Activated naive CD4-positive, alpha-beta T cell treated with anti-CD3 and anti-CD28 coated beads, Interleukin-2, amount 50 U/mL, for 24 hours (primary cell): ENCODE measurements around the gene TGFBRAP1.
"Not testable (repeated sequence)": the region's sequence is repeated elsewhere in the genome, so short reads cannot be mapped to it uniquely, and the experiment has no call there.

Experiments used
- H3K27ac Mint-ChIP-seq: one replicate; pipeline ENCODE4 v1.8.0; 2021; ENCODE audit warnings: mild to moderate bottlenecking, mixed read lengths
- H3K27me3 Mint-ChIP-seq: one replicate; pipeline ENCODE4 v1.8.0; 2021; ENCODE audit warnings: mixed read lengths
- H3K36me3 Mint-ChIP-seq: one replicate; pipeline ENCODE4 v1.8.0; 2021; ENCODE audit warnings: mixed read lengths
- H3K4me1 Mint-ChIP-seq: one replicate; pipeline ENCODE4 v1.8.0; 2021; ENCODE audit warnings: mixed read lengths
- H3K4me3 Mint-ChIP-seq: one replicate; pipeline ENCODE4 v1.8.0; 2021; ENCODE audit warnings: mild to moderate bottlenecking, mixed read lengths
- H3K9me3 Mint-ChIP-seq: one replicate; pipeline ENCODE4 v1.8.0; 2021; ENCODE audit warnings: mixed read lengths

Gene TGFBRAP1

DNA sequence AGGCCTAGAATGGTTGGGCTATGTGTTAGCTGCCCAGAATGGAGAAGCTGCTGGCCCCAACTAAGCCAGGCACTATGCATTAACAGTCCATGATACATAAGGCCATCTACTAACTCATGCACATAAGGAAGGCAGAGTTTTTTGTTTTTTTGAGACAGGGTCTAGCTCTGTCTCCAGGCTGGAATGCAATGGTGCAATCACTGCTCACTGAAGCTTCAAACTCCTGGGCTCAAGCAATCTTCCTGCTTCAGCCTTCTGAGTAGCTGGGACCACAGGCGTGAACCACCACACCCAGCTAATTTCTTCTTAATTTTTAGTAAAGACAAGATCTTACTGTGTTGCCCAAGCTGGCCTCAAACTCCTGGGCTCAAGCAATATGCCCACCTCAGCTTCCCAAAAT, 50.4 kb downstream of the TGFBRAP1 start:
- H3K4me1 Mint-ChIP-seq: no peaks in the 10 kb centered on the region
- no peaks in the 10 kb centered on the region for H3K9me3 Mint-ChIP-seq
- H3K27ac Mint-ChIP-seq: no peak overlapping the region
- H3K27me3 Mint-ChIP-seq: no peaks in the 10 kb centered on the region
- peaks cover 2% of the 10 kb centered on the region for H3K36me3 Mint-ChIP-seq
- H3K4me3 Mint-ChIP-seq: no peak overlapping the region

DNA sequence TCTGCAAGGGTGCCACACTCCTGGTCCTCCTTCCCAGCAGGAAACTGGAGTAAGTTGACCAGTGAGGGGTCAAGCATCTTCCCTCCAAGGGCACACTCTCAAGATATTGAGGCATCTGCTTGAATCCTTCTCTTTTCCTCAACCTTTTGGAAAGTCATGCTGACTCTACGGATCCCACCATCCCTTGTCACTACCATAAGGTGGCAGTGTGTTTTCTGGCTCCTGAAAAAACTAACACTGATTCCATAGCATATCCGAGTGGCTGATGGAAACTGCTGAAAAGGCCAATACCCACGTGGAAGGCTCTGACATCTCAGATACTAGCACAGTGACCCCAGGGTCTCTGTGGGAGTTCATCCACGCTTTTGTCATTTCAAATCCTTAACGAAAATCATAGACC, 50.9 kb downstream of the TGFBRAP1 start:
- Mint-ChIP-seq H3K36me3 (peaks cover 2% of the 10 kb centered on the region), H3K27me3 (no peaks in the 10 kb centered on the region), H3K9me3 (no peaks in the 10 kb centered on the region), H3K4me3 (no peak overlapping the region), H3K4me1 (no peaks in the 10 kb centered on the region), H3K27ac (no peak overlapping the region)

DNA sequence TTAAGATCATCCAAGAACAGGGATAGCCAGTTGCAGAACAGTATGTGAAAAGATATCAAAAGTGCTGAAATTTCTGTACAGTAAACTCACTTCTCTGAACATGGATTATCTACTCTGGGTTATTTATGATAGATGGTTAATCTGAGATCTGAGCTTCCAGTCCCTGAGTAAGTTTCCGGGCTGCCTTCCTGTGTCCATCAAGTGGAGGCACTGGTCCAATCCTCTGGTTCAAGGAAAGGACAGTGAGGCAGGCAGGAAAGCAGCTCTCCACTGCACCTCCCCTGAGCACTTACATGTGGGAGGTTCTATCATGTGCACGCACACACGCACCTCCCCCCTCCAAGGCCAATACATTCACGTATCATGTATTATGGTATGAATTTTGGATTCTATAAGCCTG, 55.5 kb downstream of the TGFBRAP1 start:
- Mint-ChIP-seq H3K27ac (no peak overlapping the region), H3K4me3 (no peak overlapping the region), H3K9me3 (no peaks in the 10 kb centered on the region), H3K4me1 (no peaks in the 10 kb centered on the region), H3K36me3 (peaks cover 13% of the 10 kb centered on the region), H3K27me3 (no peaks in the 10 kb centered on the region)

DNA sequence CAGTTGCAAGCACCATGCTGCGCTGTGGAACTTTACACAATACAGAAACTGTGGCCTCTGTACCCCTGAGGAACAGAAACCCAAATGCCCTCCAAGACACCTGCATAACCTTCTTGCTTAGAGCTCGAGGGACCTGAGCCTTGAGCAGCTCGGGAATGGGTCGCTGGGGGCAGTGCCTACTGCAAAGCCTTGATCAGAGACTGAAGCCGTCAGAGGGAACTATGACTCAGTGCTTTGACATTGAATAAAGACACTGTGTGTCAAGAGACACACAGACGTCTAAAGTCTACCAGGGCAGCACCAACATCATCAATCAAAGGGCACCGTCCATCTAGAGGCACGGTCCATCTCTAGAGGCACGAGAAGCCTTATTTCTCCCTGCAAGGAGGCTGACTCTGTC, 57.4 kb downstream of the TGFBRAP1 start:
- Mint-ChIP-seq H3K9me3 (no peaks in the 10 kb centered on the region), H3K4me3 (no peak overlapping the region), H3K4me1 (no peaks in the 10 kb centered on the region), H3K27ac (no peak overlapping the region), H3K27me3 (no peaks in the 10 kb centered on the region), H3K36me3 (peaks cover 17% of the 10 kb centered on the region)

DNA sequence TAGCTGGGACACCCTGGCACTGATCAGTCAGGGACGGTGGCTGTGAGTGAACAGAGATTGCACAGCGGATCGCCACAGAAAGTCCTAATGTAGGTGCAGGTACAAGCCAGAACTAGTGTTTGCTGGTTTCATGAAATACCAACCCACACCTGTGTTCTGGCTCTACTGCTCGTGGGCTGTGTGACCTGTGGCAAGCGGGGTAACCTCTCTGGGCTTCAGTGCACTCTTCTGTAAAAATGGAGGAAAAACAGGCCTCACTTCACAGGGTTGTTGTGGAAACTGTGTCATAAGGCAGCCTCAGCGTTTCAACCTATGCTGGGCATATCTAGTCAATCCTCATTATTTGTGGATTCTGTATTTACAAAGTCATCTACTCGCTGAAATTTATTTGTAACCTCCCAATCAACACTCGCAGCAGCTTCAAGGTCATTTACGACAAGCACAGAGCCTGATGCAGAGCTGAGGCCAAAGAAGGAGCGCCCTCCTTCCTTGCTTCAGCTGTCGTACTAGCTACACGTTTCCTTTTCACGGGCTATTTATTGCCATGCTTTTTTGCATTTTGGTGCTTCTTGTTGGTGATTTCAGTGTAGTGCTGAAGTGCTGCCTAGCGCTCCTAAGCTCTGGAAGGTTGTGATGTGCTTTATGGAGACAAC, 58.0 kb downstream of the TGFBRAP1 start:
- no peaks in the 10 kb centered on the region for H3K4me1 Mint-ChIP-seq
- H3K27me3 Mint-ChIP-seq: no peaks in the 10 kb centered on the region
- no peak overlapping the region for H3K27ac Mint-ChIP-seq
- H3K4me3 Mint-ChIP-seq: no peak overlapping the region
- H3K9me3 Mint-ChIP-seq: no peaks in the 10 kb centered on the region
- H3K36me3 Mint-ChIP-seq: peaks cover 15% of the 10 kb centered on the region

DNA sequence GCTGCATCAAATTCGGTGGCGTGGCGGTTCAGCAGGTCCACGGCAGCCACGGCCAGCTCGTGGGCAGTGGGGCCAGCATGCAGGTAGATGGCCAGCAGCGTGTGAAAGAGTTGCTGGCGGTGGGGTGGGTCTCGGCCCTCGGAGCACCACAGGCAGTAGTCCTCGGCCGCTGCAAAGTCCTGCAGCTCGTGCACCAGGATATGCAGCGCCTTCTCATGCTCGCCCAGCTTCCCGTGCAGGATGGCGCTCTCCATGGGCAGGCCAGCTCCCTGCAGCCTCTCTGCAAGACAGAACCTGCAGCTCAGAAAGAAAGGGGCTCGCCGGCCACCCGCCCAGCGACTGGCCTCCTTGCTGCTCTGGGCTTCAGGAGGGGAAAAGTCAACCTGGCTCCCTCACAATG, 60.1 kb downstream of the TGFBRAP1 start:
- Mint-ChIP-seq H3K4me3 (no peak overlapping the region), H3K27me3 (no peaks in the 10 kb centered on the region), H3K36me3 (peaks cover 19% of the 10 kb centered on the region), H3K4me1 (no peaks in the 10 kb centered on the region), H3K9me3 (no peaks in the 10 kb centered on the region), H3K27ac (no peak overlapping the region)

DNA sequence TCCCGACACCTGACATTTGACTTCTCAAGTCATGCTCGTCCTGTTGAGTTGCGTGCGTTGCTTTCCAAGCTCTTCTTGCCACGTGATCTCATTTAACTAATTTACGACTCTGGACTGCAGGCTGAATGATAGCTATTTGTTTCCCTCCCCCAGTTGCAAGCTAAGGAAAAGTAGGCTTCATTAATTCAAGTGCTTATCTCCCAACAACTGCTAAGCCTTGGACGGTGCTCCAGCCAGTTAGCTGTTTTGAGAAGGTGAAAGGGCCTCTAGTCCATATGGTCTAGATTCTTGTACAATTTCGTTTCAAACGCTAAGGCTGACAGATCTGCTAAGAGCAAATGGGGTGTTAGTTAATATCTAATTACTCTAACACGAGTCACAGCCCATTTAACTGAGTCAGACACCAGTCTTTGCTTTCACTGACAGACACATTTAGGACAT, 66.9 kb downstream of the TGFBRAP1 start:
- no peaks in the 10 kb centered on the region for H3K9me3 Mint-ChIP-seq
- no peak overlapping the region for H3K4me3 Mint-ChIP-seq
- H3K27me3 Mint-ChIP-seq: no peaks in the 10 kb centered on the region
- no peak overlapping the region for H3K27ac Mint-ChIP-seq
- H3K36me3 Mint-ChIP-seq: peaks cover 4% of the 10 kb centered on the region
- H3K4me1 Mint-ChIP-seq: no peaks in the 10 kb centered on the region

DNA sequence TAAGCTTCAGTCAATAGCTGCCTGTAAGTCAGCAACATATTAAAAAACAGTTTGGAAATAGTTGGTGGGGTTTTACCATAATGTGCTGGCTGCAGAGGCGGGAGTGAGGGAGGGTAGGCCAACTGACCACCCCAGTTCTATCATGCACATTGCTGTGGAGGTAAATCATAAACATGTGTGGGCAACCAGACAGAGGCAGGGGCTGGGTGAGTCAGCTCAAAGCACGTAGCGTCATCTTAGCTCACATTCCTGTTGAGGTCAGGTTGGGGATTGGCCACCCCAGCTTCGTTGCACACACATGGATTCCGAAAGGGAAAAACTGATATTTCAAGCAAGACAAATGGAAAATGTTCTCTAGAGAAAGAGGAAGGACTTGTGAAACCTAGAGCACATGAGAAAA, 68.5 kb downstream of the TGFBRAP1 start:
- H3K4me1 Mint-ChIP-seq: no peaks in the 10 kb centered on the region
- H3K27me3 Mint-ChIP-seq: no peaks in the 10 kb centered on the region
- H3K9me3 Mint-ChIP-seq: no peaks in the 10 kb centered on the region
- no peak overlapping the region for H3K4me3 Mint-ChIP-seq
- peak overlapping the region; percentile 66 for H3K27ac Mint-ChIP-seq
- peaks cover under 1% of the 10 kb centered on the region for H3K36me3 Mint-ChIP-seq

DNA sequence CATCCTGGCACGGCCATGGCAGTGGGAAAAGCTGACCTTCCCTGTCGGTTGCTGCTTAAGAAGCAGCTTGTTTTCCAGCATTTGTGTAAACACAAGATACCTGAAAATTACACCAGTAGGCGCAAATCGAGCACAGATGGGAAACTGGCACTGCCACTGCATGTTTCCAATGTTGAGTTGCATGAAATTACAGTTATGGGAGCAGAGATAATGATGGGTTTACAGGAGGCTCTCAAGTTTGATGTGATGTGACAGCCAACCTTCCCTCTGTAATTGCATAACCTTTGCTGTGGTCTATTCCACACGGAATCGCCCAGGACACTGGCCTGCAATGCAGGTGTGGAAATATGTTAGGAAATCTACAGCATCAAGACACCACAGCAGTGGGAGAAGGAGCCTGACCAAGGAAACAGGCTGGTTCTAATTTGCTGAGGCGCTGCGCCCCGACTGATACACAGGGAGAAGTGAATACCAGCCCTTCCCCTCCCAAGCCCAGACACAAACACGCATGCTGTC, 70.6 kb downstream of the TGFBRAP1 start:
- Mint-ChIP-seq H3K36me3 (no peaks in the 10 kb centered on the region), H3K27ac (no peak overlapping the region), H3K4me1 (no peaks in the 10 kb centered on the region), H3K9me3 (no peaks in the 10 kb centered on the region), H3K4me3 (no peak overlapping the region), H3K27me3 (no peaks in the 10 kb centered on the region)

DNA sequence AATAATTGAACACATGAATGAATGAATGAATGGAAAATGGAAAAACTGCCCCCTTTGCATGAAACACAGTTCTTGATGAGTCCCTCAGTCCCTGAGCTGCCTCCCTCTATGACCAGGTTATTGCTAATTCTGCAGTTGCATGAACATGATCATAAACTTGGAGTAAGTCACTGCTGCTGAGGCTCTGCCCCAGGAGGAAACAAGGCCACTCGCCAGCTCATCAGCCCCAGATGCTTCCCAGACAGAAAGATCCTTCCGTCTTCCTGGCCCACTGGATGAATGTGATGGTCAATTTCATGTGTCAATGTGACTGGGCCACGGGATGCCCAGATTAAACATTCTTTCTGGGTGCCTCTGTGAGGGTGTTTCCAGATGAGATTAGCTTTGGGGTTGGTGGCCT, 71.6 kb downstream of the TGFBRAP1 start:
- no peaks in the 10 kb centered on the region for H3K9me3 Mint-ChIP-seq
- H3K36me3 Mint-ChIP-seq: no peaks in the 10 kb centered on the region
- H3K4me1 Mint-ChIP-seq: no peaks in the 10 kb centered on the region
- no peak overlapping the region for H3K4me3 Mint-ChIP-seq
- H3K27ac Mint-ChIP-seq: no peak overlapping the region
- H3K27me3 Mint-ChIP-seq: no peaks in the 10 kb centered on the region

DNA sequence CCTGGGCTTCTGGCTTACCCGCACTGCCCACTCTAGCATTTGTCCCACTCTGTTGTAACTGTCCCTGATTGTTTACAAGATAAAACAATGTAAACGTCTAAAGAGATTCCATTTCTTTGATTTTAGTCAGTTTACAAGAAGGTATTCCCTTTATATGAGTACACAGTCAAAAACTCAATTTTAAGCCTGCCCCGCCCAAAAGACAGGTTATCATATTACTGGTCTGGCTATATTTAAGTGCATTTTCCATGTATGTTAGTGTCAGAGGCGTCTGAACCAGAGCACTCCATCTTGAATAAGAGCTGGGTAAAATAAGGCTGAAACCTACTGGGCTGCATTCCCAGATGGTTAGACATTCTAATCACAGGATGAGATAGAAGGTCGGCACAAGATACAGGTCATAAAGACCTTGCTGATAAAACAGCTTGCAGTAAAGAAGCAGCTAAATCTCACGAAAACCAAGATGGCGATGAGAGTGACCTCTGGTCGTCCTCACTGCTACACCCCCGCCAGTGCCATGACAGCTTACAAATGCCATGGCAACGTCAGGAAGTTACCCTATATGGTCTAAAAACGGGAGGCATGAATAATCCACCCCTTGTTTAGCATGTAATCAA, 73.0 kb downstream of the TGFBRAP1 start:
- Mint-ChIP-seq H3K9me3 (no peaks in the 10 kb centered on the region), H3K36me3 (no peaks in the 10 kb centered on the region)

DNA sequence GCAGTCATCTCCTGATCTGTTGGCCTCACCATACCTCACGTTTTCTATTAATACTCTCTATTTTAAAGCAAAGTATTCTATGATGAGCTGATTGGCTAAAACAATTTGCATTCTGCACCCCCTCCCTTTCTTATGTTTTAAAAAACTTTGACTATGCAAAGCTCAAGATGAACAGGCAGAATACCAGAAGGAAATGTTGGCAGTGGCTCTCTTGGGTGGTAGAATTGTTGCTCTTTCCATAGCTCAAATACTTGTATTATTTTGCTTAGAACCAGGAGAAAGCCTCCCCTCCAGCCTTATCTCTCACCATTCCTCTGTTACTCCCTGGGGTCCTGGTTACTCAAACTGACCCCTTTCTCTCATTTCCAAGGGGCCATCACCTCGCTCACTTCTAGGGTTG, 73.6 kb downstream of the TGFBRAP1 start:
- no peaks in the 10 kb centered on the region for H3K9me3 Mint-ChIP-seq
- H3K27ac Mint-ChIP-seq: no peak overlapping the region
- no peaks in the 10 kb centered on the region for H3K36me3 Mint-ChIP-seq
- H3K4me1 Mint-ChIP-seq: no peaks in the 10 kb centered on the region
- H3K4me3 Mint-ChIP-seq: no peak overlapping the region
- no peaks in the 10 kb centered on the region for H3K27me3 Mint-ChIP-seq

More for the DNA sequence above, 73.0 kb downstream of the TGFBRAP1 start:
- no peak overlapping the region for H3K4me3 Mint-ChIP-seq
- no peak overlapping the region for H3K27ac Mint-ChIP-seq
- no peaks in the 10 kb centered on the region for H3K27me3 Mint-ChIP-seq
- H3K4me1 Mint-ChIP-seq: no peaks in the 10 kb centered on the region

DNA sequence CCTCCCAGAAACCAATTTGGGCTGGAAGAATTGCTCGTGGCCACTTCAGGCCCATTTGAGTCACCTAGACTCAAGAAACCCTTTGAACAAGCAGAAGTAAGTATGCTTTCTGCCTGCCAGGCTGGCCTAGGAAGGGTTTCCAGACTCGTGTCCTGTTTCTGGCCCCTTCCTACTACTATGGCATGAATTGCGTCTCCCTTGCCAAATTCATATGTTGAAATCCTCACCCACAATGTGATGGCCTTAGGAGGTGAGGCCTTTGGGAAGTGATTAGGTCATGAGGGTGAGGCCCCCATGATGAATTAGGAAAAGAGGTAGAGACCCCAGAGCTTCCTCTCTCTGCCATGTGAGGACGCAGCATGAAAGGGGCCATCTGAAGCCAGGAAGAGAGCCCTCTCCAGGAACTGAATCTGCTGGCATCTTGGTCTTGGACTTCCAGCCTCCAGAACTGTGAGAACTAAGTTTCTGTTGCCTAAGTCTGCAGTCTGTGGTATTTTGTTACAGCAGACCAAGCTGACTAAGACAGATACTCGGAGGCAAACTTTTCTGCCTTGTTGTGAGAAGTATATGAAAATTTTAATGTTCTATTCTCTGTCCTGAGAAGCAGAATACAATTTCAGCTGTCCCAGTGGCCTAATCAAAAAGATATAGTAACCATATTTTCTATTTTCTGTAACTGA, 74.9 kb downstream of the TGFBRAP1 start:
- no peak overlapping the region for H3K4me3 Mint-ChIP-seq
- H3K4me1 Mint-ChIP-seq: no peaks in the 10 kb centered on the region
- no peaks in the 10 kb centered on the region for H3K9me3 Mint-ChIP-seq
- H3K27me3 Mint-ChIP-seq: no peaks in the 10 kb centered on the region
- H3K27ac Mint-ChIP-seq: no peak overlapping the region
- H3K36me3 Mint-ChIP-seq: no peaks in the 10 kb centered on the region

DNA sequence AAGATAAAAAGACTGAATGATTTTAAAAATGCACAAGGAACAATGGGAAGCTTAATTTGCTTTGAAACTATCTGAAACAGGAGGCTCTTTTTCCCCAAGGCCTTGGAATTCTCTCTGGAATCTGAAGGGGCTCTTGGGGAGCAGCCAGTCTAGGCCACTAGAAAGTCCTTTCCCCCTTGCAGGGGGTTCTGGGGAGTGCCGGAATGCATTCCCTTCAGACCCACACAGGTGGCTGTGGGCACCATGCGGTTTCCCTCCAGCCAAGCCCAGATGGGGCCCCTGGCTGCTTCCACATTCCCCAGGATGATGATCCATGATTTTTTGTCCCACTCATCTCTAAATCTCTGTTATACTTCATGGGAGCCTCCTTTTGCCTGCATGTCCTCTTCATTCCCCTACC, 77.3 kb downstream of the TGFBRAP1 start:
- no peak overlapping the region for H3K27ac Mint-ChIP-seq
- no peaks in the 10 kb centered on the region for H3K36me3 Mint-ChIP-seq

DNA sequence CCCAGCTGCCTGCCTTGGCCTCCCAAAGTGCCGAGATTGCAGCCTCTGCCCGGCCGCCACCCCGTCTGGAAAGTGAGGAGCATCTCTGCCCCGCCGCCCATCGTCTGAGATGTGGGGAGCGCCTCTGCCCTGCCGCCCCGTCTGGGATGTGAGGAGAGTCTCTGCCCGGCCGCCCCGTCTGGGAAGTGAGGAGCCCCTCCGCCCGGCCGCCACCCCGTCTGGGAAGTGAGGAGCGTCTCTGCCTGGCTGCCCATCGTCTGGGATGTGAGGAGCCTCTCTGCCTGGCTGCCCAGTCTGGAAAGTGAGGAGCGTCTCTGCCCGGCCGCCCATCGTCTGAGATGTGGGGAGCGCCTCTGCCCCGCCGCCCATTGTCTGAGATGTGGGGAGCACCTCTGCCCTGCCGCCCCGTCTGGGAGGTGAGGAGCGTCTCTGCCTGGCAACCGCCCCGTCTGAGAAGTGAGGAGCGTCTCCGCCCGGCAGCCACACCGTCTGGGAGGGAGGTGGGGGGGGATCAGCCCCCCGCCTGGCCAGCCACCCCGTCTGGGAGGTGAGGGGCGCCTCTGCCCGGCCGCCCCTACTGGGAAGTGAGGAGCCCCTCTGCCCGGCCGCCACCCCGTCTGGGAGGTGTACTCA, 78.4 kb downstream of the TGFBRAP1 start:
- H3K4me3 Mint-ChIP-seq, H3K27me3 Mint-ChIP-seq, H3K4me1 Mint-ChIP-seq, H3K36me3 Mint-ChIP-seq, H3K27ac Mint-ChIP-seq, H3K9me3 Mint-ChIP-seq: not testable (repeated sequence)

More for the DNA sequence above, 77.3 kb downstream of the TGFBRAP1 start:
- no peaks in the 10 kb centered on the region for H3K4me1 Mint-ChIP-seq
- no peaks in the 10 kb centered on the region for H3K27me3 Mint-ChIP-seq
- no peaks in the 10 kb centered on the region for H3K9me3 Mint-ChIP-seq
- H3K4me3 Mint-ChIP-seq: no peak overlapping the region

DNA sequence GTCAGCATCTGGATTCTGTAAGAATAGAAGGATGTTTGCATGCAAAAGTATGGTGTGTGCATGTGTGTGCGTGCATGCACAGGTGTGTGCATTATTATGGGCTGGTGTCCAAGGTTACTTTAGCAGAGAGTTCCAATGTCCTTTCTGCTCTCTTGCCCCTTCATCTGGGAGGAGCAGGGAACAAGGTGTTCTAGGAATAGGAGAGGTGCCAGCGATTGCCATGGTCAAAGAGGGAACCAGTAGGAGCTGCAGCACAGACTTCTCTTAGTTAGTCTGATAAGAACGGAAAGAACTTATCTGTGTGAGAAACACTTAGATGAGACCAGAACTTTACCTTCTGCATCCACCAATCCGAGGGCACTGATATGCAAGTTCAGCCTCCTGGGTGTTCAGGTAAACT, 79.6 kb downstream of the TGFBRAP1 start:
- H3K4me3 Mint-ChIP-seq: no peak overlapping the region
- no peaks in the 10 kb centered on the region for H3K4me1 Mint-ChIP-seq
- H3K9me3 Mint-ChIP-seq: no peaks in the 10 kb centered on the region
- no peaks in the 10 kb centered on the region for H3K36me3 Mint-ChIP-seq
- H3K27ac Mint-ChIP-seq: no peak overlapping the region
- no peaks in the 10 kb centered on the region for H3K27me3 Mint-ChIP-seq
